HG03097 (cell line): ENCODE measurements around the gene ZNF578.
"Not testable (repeated sequence)": the region's sequence is repeated elsewhere in the genome, so short reads cannot be mapped to it uniquely, and the experiment has no call there.

ENCODE experiments used
- ATAC-seq: cut with Tn5 transposase; IDR thresholded peaks from one replicate; pipeline ENCODE4 v1.9.1; 2021; ENCODE audit not compliant: unreplicated experiment, low FRiP score

Gene ZNF578

GRCh38 chr19:52453324-52454094, at the start of gene ZNF578:
Gene ZNF578, plus strand, starts transcription at chr19:52453553. Its CDS starts 48,293 bp downstream, at chr19:52501846.
- no peak for ATAC-seq

- ATAC-seq = no peak
Observed at GRCh38 chr19:52410276-52410675, 43.1 kb upstream of the ZNF578 start.

DNA sequence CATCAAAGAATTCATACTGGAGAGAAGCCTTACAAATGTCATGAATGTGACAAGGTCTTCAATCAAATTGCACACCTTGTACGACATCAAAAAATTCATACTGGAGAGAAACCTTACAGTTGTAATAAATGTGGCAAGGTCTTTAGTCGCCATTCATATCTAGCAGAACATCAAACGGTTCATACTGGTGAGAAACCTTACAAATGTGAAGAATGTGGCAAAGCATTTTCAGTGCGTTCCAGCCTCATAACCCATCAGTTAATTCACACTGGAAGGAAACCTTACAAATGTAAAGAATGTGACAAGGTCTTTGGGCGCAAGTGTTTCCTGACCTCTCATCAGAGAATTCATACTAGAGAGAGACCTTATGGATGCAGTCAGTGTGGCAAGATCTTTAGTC, 37.6 kb upstream of the ZNF578 start:
- no peak for ATAC-seq

DNA sequence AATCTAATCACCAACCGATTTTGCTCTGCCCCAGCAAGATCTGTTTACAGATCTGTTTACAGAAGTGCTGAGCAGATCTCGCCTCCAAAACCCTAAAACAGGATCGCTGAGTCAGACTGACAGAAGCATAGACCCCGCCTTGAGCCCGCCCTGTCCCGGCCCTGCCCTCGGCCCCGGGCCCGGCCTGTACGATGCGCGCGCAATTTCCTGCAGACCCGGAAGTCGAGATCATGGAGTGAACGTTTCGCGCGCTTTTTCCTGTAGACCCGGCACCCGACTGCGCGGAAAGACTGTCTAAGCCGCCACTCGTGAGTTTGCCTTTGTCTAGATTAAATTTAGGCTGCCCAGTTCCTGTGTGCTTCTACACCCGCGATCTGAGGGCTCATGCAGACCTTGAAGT, 24.4 kb upstream of the ZNF578 start, which contains the start of gene ZNF534:
Gene ZNF534 (plus strand): TSS at position 212 of the 400 bp plus-strand sequence. CDS start 2,327 bp downstream, outside the sequence.
- no peak for ATAC-seq

DNA sequence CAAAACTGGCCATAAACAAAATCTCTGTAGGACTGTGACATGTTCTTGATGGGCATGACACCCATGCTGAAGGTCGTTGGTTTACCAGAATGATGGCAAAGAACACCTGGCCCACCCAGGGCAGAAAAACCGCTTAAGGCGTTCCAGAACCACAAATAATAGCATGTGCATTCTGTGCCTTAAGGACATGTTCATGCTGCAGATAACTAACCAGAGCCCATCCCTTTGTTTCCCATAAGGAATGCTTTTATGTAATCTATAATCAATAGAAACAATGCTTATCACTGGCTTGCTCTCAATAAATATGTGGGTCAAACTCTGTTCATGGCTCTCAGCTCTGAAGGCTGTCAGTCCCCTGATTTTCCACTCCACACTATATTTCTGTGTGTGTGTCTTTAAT, 11.2 kb upstream of the ZNF578 start:
- ATAC-seq = no peak

DNA sequence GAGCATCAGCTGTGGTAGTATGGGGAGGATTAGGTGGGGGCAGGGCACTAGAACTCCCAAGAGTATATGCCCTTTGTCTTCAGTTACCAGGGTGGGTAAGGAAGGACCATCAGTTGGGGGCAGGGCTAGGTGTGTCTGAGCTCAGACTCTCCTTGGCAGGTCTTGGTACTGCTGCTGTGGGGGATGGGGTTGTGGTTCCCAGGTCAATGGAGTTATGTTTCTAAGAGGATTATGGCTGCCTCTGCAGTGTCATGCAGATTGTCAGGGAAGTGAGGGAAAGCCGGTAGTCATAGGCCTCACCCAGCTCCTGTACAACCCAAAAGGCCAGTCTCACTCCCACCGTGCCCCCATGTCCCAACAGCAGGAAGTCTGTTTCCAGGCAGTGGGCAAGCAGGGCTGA, 8.8 kb upstream of the ZNF578 start:
- ATAC-seq = no peak

DNA sequence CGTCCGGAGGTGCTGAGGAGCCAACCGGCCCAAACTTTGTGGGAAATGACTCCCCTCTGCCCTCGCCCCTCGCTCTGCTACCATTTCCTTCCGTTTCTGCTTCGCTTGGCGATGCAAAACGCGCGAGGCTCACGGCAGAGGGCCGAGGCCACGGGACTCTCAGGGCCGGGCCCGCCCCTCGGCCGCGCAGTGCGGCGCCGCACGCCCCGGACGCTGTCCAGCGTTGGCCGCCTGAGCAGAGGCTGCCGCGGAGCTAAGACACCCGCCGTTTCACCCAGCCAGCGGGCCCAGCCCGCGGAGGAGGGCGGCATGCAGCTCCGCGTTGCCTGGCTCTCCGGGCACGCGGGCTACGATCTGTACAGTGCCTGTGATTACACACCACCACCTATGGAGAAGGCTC, 2.1 kb upstream of the ZNF578 start:
- no peak for ATAC-seq

DNA sequence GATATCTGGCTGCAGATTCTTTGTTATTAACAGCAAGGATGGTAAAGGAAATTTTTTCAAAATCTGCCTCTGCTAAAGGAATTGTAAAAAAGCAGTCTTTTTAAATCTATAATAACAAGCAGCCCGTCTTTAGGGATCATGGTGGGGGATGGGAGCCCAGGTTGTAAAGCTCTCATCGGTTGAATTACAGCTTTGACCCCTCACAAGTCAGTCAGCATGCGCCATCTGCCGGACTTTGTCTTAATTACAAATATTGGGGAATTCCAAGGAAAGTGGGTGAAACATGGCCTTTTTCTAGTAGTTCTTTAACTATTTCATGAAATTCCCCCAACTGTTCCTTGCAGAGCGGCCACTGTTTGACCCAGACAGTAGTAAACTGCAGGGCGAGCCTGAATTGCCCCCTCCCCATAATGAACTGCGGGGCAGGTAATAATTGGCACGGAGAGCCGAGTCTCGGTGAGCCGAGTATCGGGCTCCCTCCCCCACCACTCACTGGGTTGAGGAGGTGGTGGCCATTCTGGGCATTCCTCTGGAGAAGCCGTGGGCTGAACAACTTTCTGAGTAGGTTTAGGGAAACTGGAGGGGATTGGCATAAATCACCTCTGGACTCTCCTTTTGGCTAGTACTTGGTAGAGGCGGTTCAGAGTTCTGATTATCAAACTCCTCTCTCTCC, 11.6 kb downstream of the ZNF578 start:
- no peak for ATAC-seq

- ATAC-seq = no peak
Observed at GRCh38 chr19:52473655-52474350, 20.4 kb downstream of the ZNF578 start.

DNA sequence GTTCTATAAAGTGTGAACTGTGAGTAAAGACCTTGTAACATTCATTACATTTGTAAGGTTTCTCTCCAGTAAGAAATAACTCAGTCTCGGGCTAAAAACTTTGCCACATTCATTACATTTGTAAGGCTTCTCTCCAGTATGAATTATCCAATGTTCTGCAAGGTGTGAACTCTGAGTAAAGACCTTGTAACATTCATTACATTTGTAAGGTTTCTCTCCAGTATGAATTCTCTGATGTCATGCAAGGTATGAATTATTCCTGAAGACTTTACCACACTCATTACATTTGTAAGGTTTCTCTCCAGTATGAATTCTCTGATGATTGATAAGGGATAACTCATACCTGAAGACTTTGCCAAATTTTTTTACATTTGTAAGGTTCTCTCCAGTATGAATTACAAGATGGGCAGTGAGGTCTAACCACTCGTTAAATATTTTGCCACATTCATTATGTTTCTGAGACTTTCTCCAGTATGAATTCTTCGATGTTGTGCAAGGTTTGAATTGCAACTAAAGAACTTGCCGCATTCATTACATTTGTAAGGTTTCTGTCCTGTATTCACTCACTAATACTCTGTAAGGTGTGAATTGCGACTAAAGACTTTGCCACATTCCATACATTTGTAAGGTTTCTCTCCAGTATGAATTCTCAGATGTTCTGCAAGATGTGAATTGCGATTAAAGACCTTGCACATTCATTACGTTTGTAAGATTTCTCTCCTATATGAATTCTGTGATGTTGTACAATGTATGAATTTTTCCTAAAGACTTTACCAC, 21.2 kb downstream of the ZNF578 start:
- ATAC-seq = no peak

- not testable (repeated sequence) for ATAC-seq
Observed at GRCh38 chr19:52484111-52484743, 30.9 kb downstream of the ZNF578 start.

- ATAC-seq = not testable (repeated sequence)
Observed at GRCh38 chr19:52485064-52485463, 31.7 kb downstream of the ZNF578 start.

GRCh38 chr19:52485561-52486240, 32.3 kb downstream of the ZNF578 start:
- not testable (repeated sequence) for ATAC-seq

DNA sequence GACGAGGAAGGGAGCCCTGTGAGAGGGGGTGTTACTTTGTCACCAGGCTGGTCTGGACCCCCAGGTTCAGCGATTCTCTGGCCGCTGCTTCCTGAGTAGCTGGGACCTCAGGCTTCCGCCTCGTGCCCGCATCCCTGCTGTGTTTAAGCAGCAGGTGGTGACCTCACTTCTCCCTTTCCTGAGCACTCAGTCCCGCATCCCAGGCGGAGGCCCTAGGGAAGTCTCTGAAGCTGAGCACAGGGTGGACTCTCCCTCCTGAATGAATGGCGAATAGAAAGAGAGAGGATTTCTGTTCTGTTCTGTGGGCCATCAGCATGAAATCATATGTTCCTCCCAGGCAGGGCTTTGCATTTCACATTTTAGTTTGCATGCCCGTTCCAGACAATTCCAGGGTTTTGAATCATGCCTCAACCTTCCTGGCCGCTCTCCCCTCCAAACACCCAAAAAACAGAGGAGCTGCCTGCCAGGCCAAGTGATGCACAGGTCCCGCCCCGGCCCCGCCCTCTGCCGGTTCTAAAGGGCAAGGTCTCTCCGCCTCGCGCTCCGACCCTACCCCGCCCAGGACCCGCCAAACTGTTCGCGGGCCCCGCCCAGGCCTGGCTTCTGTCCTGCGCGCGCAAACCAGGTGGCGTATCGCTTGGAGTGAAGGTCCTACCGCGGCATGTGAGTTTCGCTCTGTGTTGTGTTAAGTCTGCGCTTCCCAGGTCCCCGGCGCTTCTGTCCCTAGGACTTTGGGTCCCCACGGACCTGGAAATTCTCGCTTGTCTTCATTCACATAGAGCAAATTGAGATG, 39.0 kb downstream of the ZNF578 start:
- ATAC-seq = no peak

- no peak for ATAC-seq
Observed at GRCh38 chr19:52492994-52493470, 39.7 kb downstream of the ZNF578 start.

GRCh38 chr19:52494518-52494917, 41.2 kb downstream of the ZNF578 start:
- no peak for ATAC-seq

- ATAC-seq = no peak
Observed at GRCh38 chr19:52498571-52498970, 45.2 kb downstream of the ZNF578 start.

DNA sequence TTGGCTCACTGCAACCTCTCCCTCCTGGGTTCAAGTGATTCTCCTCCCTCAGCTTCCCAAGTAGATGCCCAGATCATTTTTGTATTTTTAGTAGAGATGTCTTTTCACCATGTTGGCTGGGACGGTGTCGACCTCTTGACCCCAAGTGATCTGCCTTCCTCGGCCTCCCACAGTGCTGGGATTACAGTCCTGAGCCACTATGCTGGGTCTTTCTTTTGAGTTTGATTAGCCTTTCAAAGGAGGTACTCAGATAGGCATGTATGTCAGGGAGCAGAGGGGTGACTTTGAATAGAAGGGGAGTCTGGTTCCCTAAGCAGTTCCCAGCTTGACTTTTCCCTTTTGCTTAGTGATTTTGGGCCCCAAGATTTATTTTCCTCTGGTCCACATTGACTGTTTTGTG, 47.1 kb downstream of the ZNF578 start:
- ATAC-seq = not testable (repeated sequence)

GRCh38 chr19:52500991-52501390, 47.6 kb downstream of the ZNF578 start:
- not testable (repeated sequence) for ATAC-seq
